ENCODE measurements around the gene NAT8L. TPM values are rescaled to one million over a fixed set of nuclear protein-coding genes. Genes with fewer than 3 reads are reported as not detected.

NAT8L gene
- total RNA-seq, 1 donor from 2014 or later, result 1.6 TPM

DNA sequence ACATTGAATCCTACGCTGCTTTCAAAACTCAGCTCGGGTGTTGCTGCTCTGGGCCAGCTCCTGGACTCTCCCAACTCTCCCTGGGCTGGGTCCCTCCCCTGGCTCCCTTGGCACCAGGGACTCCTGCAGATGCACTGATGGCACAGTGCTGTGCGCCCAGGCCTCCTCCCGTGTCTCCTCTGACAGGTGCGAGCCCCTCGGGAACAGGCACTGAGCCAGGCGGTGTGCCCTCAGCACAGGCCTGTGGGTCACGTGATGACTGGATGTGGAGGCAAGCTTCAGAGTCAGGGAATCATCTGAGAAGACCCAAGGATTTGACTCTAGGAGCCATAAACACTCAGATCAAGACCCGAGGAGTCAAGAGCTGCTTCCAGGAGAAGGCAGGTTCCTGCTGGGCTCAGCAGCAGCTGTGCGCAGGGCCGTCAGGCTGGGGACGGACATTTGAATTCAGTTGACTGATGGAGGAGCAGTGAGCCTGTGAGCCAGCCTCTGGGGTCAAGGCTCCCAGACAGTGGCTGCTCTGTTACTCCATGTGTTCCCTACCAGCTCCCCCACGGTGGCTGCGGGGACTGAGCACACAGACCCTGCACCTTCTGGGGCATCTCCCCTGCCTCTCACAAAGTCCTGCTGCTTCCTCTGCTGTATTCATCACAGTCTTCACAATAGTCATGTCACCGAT lies 33.0 kb downstream of the NAT8L start:
- peaks cover 15% of the 10 kb centered on the region for H3K9me3 Mint-ChIP-seq (ENCODE audit: unreplicated experiment)
- no peak overlapping the region for H3K27ac Mint-ChIP-seq (ENCODE audit: unreplicated experiment)
- no peaks in the 10 kb centered on the region for H4K20me1 ChIP-seq (ENCODE audit: insufficient read depth, low read length)
- peaks cover 18% of the 10 kb centered on the region for H3K4me1 Mint-ChIP-seq (ENCODE audit: low read depth, unreplicated experiment)
- TF ChIP-seq, protein P1, sequence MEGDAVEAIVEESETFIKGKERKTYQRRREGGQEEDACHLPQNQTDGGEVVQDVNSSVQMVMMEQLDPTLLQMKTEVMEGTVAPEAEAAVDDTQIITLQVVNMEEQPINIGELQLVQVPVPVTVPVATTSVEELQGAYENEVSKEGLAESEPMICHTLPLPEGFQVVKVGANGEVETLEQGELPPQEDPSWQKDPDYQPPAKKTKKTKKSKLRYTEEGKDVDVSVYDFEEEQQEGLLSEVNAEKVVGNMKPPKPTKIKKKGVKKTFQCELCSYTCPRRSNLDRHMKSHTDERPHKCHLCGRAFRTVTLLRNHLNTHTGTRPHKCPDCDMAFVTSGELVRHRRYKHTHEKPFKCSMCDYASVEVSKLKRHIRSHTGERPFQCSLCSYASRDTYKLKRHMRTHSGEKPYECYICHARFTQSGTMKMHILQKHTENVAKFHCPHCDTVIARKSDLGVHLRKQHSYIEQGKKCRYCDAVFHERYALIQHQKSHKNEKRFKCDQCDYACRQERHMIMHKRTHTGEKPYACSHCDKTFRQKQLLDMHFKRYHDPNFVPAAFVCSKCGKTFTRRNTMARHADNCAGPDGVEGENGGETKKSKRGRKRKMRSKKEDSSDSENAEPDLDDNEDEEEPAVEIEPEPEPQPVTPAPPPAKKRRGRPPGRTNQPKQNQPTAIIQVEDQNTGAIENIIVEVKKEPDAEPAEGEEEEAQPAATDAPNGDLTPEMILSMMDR (IDR thresholded peaks at IDR 0.05; ENCODE audit: insufficient read depth, low read depth, low read length), result no peak
- TF ChIP-seq EZH2 (IDR thresholded peaks at IDR 0.05; ENCODE audit: insufficient read depth, low read length), result no peak
- H3K4me2 ChIP-seq (ENCODE audit: low read length), result no peak overlapping the region
- no peak overlapping the region for H2AFZ ChIP-seq (ENCODE audit: low read depth, low read length)
- H3K36me3 ChIP-seq (ENCODE audit: insufficient read depth, low read length), result no peaks in the 10 kb centered on the region
- H3K4me1 ChIP-seq (ENCODE audit: insufficient read depth, low read length), result peaks cover 3% of the 10 kb centered on the region
- H3K79me2 ChIP-seq (ENCODE audit: insufficient read depth, low read length), result no peaks in the 10 kb centered on the region
- peaks cover 16% of the 10 kb centered on the region for H3K27me3 Mint-ChIP-seq (ENCODE audit: low read depth, unreplicated experiment)
- H3K27me3 ChIP-seq (ENCODE audit: insufficient read depth, low read length), result peaks cover 6% of the 10 kb centered on the region
- H3K27ac ChIP-seq (ENCODE audit: low read depth, low read length), result no peak overlapping the region
- DNase-seq (ENCODE audit: low read depth), result no peak
- no peak for FAIRE-seq
- H3K4me3 ChIP-seq (ENCODE audit: insufficient read depth, low read depth, low read length), result no peak overlapping the region
- H3K36me3 Mint-ChIP-seq (ENCODE audit: low read depth, unreplicated experiment), result peaks cover 13% of the 10 kb centered on the region
- peaks cover 4% of the 10 kb centered on the region for H3K9me3 ChIP-seq (ENCODE audit: insufficient read depth, low read depth, low read length)
- no peak overlapping the region for H3K4me3 Mint-ChIP-seq (ENCODE audit: unreplicated experiment)
- H3K9ac ChIP-seq (ENCODE audit: low read length), result no peak overlapping the region

DNA sequence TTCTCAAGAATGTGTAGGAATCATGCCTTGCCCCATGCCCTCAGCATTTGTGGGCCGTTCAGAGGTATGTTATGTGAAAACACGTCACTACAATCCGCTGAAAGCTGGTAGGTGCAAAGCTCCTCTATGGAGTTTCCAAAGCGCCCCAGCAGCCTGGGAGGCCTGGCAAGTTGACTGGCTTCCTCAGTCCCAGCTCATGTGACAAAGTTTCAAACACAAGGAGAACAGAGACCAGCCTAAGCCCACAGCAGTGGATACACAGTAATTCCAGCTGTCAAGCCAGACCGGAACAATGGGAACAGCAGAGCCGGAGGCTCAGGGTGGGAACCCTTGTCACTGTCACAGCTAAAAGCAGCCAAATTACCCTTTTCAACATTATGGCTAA lies 33.5 kb downstream of the NAT8L start:
- no peak overlapping the region for H3K27ac ChIP-seq (ENCODE audit: low read depth, low read length)
- peaks cover 4% of the 10 kb centered on the region for H3K9me3 ChIP-seq (ENCODE audit: insufficient read depth, low read depth, low read length)
- no peak overlapping the region for H2AFZ ChIP-seq (ENCODE audit: low read depth, low read length)
- Mint-ChIP-seq H3K4me3 (ENCODE audit: unreplicated experiment) (no peak overlapping the region), H3K9me3 (ENCODE audit: unreplicated experiment) (peaks cover 14% of the 10 kb centered on the region), H3K36me3 (ENCODE audit: low read depth, unreplicated experiment) (peaks cover 13% of the 10 kb centered on the region), H3K4me1 (ENCODE audit: low read depth, unreplicated experiment) (peaks cover 18% of the 10 kb centered on the region), H3K27me3 (ENCODE audit: low read depth, unreplicated experiment) (peaks cover 16% of the 10 kb centered on the region), H3K27ac (ENCODE audit: unreplicated experiment) (no peak overlapping the region)
- no peaks in the 10 kb centered on the region for H3K36me3 ChIP-seq (ENCODE audit: insufficient read depth, low read length)
- no peaks in the 10 kb centered on the region for H4K20me1 ChIP-seq (ENCODE audit: insufficient read depth, low read length)
- H3K4me3 ChIP-seq (ENCODE audit: insufficient read depth, low read depth, low read length), result no peak overlapping the region
- H3K79me2 ChIP-seq (ENCODE audit: insufficient read depth, low read length), result no peaks in the 10 kb centered on the region
- H3K4me1 ChIP-seq (ENCODE audit: insufficient read depth, low read length), result peaks cover 3% of the 10 kb centered on the region
- H3K27me3 ChIP-seq (ENCODE audit: insufficient read depth, low read length), result peaks cover 6% of the 10 kb centered on the region
- no peak overlapping the region for H3K4me2 ChIP-seq (ENCODE audit: low read length)
- FAIRE-seq, result no peak
- no peak overlapping the region for H3K9ac ChIP-seq (ENCODE audit: low read length)
- TF ChIP-seq, protein P1 (IDR thresholded peaks at IDR 0.05; ENCODE audit: insufficient read depth, low read depth, low read length), result no peak
- TF ChIP-seq EZH2 (IDR thresholded peaks at IDR 0.05; ENCODE audit: insufficient read depth, low read length), result no peak
- no peak for DNase-seq (ENCODE audit: low read depth)

DNA sequence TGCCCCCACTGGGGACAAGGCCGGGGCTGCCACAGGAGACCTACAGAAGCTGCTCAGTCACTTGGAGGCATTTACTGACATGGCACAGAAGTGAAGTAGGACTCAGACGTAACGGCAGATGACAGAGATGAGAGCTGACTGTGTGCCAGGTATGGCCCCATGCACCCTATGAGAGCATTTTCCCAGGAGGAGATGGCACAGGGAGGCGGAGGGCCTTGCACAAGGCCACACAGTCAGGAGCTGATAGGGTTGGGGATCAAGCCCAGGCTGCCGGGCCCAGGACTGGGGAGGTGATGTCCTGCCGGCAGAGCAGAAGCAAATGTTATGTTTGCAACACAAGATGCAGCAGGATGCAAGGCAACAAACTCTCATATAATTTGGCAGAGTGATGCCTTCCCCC lies 34.1 kb downstream of the NAT8L start:
- H3K36me3 Mint-ChIP-seq (ENCODE audit: low read depth, unreplicated experiment), result peaks cover 13% of the 10 kb centered on the region
- no peak overlapping the region for H3K27ac Mint-ChIP-seq (ENCODE audit: unreplicated experiment)
- no peak for FAIRE-seq

More for the DNA sequence above, 34.1 kb downstream of the NAT8L start:
- Histone ChIP-seq H3K9ac (ENCODE audit: low read length) (no peak overlapping the region), H4K20me1 (ENCODE audit: insufficient read depth, low read length) (no peaks in the 10 kb centered on the region), H3K4me2 (ENCODE audit: low read length) (no peak overlapping the region), H2AFZ (ENCODE audit: low read depth, low read length) (no peak overlapping the region), H3K4me1 (ENCODE audit: insufficient read depth, low read length) (peaks cover 3% of the 10 kb centered on the region), H3K4me3 (ENCODE audit: insufficient read depth, low read depth, low read length) (no peak overlapping the region), H3K27me3 (ENCODE audit: insufficient read depth, low read length) (peaks cover 6% of the 10 kb centered on the region), H3K36me3 (ENCODE audit: insufficient read depth, low read length) (no peaks in the 10 kb centered on the region), H3K79me2 (ENCODE audit: insufficient read depth, low read length) (no peaks in the 10 kb centered on the region), H3K9me3 (ENCODE audit: insufficient read depth, low read depth, low read length) (peaks cover 4% of the 10 kb centered on the region), H3K27ac (ENCODE audit: low read depth, low read length) (no peak overlapping the region)
- no peak for DNase-seq (ENCODE audit: low read depth)
- Mint-ChIP-seq H3K27me3 (ENCODE audit: low read depth, unreplicated experiment) (peaks cover 16% of the 10 kb centered on the region), H3K9me3 (ENCODE audit: unreplicated experiment) (peaks cover 14% of the 10 kb centered on the region), H3K4me3 (ENCODE audit: unreplicated experiment) (no peak overlapping the region), H3K4me1 (ENCODE audit: low read depth, unreplicated experiment) (peaks cover 18% of the 10 kb centered on the region)
- no peak for TF ChIP-seq EZH2 (IDR thresholded peaks at IDR 0.05; ENCODE audit: insufficient read depth, low read length)
- TF ChIP-seq, protein P1 (IDR thresholded peaks at IDR 0.05; ENCODE audit: insufficient read depth, low read depth, low read length), result no peak

Data from astrocyte (in vitro differentiated cells and primary cell).